GM18505 (cell line): ENCODE measurements around the gene SLC3A2.

Source experiments
- ATAC-seq: cut with Tn5 transposase; IDR thresholded peaks from one replicate; pipeline ENCODE4 v1.9.1; 2021; ENCODE audit not compliant: unreplicated experiment
- POLR2A ChIP-seq: IDR thresholded peaks from 4 replicates; pipeline ENCODE4 v1.6.1; 2011; ENCODE audit warnings: borderline replicate concordance; ENCODE audit not compliant: insufficient read depth, insufficient read length; ENCODE audit errors: extremely low read depth

The SLC3A2 gene

DNA sequence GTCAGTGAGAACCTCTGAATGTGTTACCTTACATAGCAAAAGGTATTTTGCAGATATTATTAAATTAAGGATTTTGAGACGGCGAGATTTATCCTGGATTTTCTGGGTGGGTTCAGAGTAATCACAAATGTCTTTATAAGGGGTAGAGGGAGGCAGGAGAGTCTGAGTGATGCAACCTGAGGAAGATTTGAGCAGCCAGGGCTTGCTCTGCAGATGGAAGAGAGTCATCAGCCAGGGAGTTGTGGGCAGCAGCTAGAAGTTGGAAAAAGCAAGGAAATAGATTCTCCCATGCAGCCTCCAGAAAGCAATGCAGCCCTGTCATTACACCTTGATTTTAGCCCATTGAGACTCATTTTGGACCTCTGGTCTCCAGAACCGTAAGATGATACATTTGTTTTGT, 37.2 kb upstream of the SLC3A2 start:
- no peak for TF ChIP-seq POLR2A
- ATAC-seq: no peak

DNA sequence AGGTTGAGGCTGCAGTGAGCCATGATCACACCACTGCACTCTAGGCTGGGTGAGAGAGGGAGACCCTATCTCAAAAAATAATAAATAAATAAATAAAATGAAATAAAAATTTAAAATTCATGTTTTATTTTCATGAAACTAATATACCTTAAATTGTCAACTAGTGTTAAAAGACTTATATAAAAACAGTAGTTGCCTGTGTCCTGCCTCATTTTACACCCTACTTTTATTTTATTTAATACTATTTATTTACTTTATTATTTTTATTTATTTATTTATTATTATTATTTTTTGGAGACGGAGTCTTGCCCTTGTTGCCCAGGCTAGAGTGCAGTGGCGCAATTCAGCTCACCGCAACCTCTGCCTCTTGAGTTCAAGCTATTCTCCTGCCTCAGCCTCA, 36.5 kb upstream of the SLC3A2 start:
- ATAC-seq: no peak
- no peak for TF ChIP-seq POLR2A

DNA sequence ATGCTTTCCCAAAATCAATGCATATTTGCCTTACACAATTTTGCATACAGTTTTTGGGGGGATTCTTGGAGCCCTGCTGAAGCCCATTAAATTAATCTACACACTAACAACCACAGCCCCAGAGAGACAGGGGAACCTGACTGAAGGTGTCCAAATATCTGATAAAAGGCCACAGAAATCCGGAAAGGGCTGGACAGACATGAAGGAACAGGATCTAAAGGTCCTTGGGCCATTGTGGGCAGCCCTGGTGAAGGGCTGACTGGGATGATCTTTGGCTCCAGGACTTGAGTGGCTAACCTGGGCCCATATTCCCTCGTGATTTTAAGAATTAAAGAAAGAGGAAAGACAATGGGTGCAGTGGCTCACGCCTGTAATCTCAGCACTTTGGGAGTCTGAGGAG, 34.5 kb upstream of the SLC3A2 start:
- TF ChIP-seq POLR2A: no peak

DNA sequence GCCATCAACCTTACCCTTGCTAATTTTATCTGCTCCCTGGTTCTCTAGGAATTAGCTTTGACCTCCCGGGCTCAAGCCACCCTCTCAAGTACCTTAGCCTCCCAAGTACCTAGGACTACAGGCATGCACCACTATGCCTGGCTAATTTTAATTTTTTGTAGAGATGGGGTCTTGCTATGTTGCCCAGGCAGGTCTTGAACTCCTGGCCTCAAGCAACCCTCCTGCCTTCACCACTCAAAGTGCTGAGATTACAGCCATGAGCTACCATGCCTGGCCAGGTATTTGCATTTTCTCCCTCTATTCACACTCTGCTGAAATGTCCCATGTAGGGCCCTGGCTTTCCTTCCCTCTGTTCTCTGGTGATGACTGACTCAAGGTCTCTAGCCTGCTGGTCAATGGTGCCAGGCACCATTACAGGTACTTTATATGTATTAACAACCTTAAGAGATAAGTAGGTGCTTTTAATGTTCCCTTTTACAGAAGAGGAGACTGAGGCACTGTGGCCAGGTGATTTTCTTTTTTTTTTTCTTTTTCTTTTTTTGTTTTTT, 32.9 kb upstream of the SLC3A2 start:
- ATAC-seq: no peak
- TF ChIP-seq POLR2A: no peak

More for the DNA sequence above, 34.5 kb upstream of the SLC3A2 start:
- ATAC-seq: no peak

DNA sequence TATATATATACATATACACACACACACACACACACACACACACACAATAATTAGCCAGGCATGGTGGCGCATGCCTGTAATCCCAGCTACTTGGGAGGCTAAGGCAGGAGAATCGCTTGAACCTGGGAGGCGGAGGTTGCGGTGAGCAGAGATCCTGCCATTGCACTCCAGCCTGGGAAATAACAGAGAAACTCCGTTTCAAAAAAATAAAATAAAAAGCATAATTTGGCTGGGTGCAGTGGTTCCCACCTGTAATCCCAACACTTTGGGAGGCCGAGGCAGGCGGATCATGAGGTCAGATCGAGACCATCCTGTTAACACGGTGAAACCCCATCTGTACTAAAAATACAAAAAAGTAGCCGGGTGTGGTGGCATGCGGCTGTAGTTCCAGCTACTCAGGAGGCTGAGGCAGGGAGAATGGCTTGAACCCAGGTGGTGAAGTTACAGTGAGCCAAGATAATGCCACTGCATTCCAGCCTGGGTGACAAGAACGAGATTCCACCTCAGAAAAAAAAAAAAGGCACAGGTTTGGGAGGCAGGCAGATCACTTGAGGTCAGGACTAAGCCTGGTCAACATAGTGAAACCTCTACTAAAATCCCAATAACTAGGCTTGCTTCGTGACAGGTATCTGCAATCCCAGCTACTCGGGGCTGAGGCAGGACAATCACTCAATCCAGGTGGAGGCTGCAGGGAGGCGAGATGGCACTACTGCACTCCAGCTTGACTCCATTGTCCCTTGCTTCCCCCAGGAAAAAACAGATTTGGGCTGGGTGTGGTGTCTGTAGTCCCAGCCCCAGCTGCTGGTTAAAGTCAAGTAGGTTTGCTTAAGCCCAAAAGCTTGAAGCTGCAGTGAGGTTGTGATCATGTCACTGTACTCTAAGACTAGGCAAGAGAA, 29.5 kb upstream of the SLC3A2 start:
- peak; percentile 69 for TF ChIP-seq POLR2A
- no peak for ATAC-seq

DNA sequence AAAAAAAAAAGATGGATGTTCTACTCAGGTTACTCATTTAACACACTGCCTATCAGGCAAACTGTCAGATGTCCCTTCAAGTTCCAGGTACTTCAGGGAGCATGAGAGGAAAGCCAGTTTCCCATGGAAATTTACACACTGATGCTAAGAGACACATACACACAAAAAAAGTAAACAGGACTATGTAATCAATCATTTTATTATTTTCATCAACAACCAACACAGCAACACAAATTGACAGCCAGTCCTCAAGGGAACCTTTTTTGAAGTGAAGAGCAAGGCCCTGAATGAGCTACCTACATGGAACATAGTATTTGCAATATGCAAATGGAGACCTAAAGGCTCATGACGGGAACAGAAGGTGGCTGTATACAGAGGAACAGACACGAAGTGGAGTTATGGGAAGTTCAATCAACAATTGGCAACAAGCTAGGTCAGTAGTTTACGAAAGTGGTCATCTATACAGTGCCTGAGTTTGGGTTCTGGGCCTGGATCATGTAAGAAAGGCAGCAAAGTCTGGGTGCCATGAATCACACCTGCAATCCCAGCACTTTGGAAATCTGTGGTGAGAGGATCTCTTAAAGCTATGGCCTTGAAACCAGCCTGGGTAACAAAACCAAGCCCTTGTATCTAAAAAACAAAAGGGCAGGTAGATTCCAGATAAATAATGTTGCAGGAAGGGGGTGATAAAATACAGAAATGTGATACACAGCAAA, 28.7 kb upstream of the SLC3A2 start:
- ATAC-seq: no peak
- no peak for TF ChIP-seq POLR2A

DNA sequence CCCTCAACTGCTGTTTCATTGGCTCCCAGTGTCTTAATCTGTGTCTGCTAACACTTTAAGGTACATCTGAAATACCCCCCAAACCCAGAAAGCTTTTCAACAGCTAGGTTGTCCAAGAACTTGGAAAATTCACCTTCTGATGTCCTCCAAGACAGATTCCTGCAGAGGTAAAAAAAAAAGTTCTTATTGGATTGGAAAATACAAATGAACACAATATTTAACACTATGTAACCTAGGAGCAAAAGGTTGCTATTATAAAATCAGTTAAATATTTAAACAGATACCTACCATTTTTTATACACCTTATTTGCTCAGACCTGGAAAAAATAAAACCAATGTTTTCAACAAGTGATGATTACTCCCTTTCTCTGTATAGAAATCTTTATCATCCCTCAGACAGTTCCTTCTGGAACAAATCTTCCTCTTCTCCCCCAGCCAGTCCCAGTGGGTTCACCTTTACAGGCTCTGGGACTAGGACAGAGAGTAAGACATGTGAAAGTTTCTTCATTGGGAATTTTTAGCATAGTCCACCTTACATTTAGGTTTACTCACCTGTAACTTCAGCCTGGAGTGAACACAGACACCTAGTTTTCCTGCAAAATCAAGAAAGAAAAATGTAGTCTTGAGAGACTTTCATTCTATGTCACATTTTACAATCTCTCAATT, 28.0 kb upstream of the SLC3A2 start:
- TF ChIP-seq POLR2A: peak; percentile 44

DNA sequence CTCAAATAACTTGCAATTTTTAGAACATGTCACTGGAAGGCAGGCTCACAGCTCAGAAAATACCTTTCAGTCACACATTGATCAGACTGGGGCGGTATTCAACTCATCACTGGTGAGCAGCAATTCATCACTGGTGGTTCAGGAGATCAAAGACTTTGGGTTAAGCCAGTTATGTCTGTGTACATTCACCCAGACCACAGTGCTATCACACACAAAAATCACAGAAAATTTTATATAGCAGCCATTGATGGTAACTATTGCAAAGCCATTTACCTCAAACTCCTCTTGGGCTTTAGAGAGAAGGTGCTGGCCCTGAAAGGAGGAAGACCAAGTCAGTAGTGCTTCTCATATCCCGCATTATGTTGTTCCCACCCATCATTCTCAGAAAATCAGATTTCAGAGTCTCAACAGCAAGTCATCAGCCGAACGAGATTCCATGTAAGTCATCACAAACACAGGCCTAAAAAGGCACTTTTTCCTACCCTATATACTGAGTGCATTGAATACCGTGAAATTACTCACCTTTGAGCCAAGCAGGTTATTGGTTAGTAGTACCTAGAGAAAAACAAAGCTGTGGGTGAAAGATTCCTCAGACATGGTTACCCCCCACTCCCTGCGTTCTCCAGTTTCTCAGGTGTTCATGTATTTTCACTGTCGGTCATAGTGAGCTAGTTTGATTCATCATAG, 27.3 kb upstream of the SLC3A2 start:
- no peak for ATAC-seq
- no peak for TF ChIP-seq POLR2A

More for the DNA sequence above, 28.0 kb upstream of the SLC3A2 start:
- ATAC-seq: no peak

DNA sequence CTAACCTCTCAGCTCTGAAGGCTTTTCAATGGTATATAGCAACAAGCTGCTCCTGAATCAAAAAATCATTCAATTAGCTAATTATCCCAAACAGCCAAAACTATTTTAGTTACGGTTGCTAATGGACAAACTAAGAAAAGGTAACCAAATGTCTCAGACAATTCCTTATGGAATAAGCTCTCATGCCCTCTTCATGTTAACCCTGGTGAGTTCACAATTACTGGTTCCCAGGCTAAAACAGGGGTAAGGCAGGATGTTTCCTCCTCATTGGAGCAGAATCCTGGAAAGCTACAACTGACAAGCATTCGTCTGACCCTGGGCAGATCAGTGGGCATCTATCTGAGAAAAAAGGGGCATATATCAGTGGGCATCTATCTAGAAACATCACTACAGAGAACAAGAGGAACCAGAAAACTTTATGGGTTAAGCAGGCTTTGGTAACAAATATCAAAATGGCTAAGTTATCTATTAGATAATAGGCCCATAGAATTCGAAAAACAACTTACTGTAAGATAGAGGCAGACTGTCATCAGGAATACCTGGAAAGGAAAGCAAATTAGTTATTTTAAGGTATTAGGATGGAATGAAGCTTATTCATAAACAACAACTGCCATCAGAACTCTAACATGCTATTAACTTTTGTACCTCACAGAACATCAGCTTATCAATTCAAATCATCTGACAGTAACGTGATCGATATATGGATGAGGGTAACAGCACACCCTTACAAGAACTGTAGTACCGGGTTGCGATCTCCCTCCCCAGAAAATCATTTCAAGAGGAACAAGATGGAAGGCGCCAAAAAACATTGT, 26.5 kb upstream of the SLC3A2 start:
- no peak for TF ChIP-seq POLR2A

DNA sequence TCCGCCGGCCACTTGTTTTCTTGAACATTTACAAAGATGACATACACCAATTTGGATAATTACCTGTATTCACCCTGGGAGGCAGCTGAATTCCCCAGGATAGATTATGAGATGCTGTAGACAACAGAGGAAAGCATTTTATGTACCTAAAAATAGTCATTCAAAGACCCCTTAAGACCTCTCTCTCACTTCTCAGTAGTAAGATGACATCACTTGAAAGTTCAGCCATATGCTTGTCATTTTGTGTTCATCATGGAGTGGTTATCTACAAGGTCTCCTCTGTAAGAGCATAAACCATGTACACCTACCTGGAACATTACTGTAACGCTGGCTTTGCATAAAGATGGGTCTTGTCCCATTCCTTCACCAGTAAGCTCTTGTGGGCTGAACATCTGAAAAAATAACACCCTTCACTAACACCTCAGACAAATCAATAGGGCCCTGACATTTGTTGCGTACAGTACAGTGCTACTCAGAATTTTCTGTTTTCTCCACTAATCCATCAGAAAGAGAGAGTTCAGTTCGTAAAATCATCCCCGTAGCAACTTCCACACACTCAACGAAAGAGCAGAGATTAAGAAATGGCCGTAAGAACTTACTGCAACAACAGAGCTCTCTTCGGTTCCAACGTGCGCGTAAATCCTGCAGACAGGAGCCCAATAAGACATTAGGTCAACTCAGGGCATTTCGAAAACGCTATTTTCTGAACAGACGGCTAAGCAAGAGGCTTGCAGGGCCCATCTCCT, 25.7 kb upstream of the SLC3A2 start:
- ATAC-seq: no peak
- no peak for TF ChIP-seq POLR2A

More for the DNA sequence above, 26.5 kb upstream of the SLC3A2 start:
- no peak for ATAC-seq

DNA sequence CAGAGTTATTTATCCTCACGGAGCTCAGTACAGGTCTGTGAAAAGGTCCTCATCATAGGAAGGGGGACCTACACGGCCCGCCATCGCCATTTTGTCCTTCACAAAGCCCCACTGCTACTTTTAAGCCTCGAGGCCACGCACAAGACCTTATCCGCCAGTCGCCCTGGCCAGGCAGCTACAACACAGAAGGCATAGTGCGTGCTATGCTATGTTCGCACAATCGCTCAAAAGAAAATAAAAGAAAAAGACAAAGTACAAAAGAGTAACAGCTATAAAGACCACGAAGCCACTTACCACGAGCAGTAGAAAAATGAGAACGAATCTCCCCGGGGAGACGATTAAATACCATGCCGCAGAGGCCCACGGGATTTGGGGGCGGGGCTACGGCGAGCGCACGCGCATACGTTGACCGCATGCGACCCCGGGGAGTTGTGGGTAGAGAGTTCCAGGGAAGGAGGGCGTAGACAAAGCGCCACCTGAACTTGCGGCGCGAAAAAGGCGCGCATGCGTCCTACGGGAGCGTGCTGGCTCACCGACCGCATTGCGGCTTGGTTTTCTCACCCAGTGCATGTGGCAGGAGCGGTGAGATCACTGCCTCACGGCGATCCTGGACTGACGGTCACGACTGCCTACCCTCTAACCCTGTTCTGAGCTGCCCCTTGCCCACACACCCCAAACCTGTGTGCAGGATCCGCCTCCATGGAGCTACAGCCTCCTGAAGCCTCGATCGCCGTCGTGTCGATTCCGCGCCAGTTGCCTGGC, 24.9 kb upstream of the SLC3A2 start:
- peak; percentile 78 for ATAC-seq
- TF ChIP-seq POLR2A: peak; percentile 100

DNA sequence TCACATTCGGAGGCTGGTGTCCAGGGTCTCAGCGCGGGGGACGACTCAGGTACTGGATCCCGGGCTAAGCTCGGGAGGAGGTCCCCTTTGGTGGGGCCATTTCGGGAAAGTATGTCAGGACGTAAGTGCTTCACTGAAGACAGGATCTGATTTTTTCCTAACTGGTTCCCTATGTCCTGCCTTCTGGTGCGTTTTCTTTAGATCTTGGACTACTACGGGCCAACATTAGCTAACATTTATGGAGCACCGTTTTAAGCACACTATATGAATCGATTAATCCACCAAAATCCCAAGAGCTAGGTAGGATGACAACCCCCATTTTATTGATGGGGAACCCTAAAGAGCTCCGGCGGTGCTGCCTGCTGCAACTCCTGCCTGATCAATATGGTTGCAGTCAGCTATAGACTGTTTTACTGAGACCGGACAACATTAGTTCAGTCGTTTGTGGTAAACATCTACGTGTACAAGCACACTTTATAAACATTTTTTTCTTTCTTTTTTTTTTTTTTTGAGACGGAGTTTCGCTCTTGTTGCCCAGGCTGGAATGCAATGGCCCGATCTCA, 24.3 kb upstream of the SLC3A2 start:
- ATAC-seq: peak; percentile 1
- no peak for TF ChIP-seq POLR2A
